ENCODE measurements around the gene JAZF1. TPM values are rescaled to one million over a fixed set of nuclear protein-coding genes. Genes with fewer than 3 reads are reported as not detected.

JAZF1 gene
- total and polyA plus RNA-seq, 2 of the 8 experiments (the other 6 are each of a cell fraction or from before 2014, with no cell fraction given): 2.6 to 21.8 TPM

GRCh38 chr7:28042721-28043120, 137.9 kb downstream of the JAZF1 start:
- TF ChIP-seq FOSL1 (IDR thresholded peaks at IDR 0.05; ENCODE audit: insufficient read depth, low read depth, low read length): no peak
- no peak overlapping the region for H2AFZ ChIP-seq (ENCODE audit: low read length)
- H2BK20ac ChIP-seq (ENCODE audit: low read length): no peak overlapping the region
- H3K4me2 ChIP-seq (ENCODE audit: insufficient read depth in 1 of 2, low read depth in 2 of 2, low read length in 2 of 2): no peak overlapping the region
- peaks cover 2% of the 10 kb centered on the region; the same call in 1 of the 2 replicates for H3K79me1 ChIP-seq (ENCODE audit: low read depth, low read length)
- no peak overlapping the region for H2BK5ac ChIP-seq (ENCODE audit: low read depth, low read length)
- H4K5ac ChIP-seq (ENCODE audit: insufficient read length, low read depth, low read length): no peak overlapping the region
- ChIA-PET POLR2A (ENCODE audit: partially characterized antibody) (no interaction called here), CTCF (ENCODE audit: partially characterized antibody) (interaction anchor here (0.7 to 3.4 kb wide), 8 partner anchors 9 to 52 kb away, joined by 3 to 35 read pairs (median 4); no protein-coding TSS in a partner anchor)
- 67% methylated on average over 1 of the region's 1 CpG; no CpG with 5 or more reads in 1 of the 2 experiments for WGBS, 2 experiments (ENCODE audit: extremely low coverage in 1 of 2, insufficient coverage in 1 of 2, insufficient read length in 1 of 2, insufficient replicate concordance in 2 of 2, low coverage in 1 of 2, low lambda C conversion rate in 2 of 2, missing lambda C conversion rate in 1 of 2)
- H2AK5ac ChIP-seq (ENCODE audit: low read depth, low read length): no peak overlapping the region
- no peak overlapping the region for H3K14ac ChIP-seq (ENCODE audit: insufficient read length)
- no peak overlapping the region for H3K18ac ChIP-seq (ENCODE audit: extremely low read depth, low read length)
- H4K20me1 ChIP-seq (replicated peaks in 1 of 2; ENCODE audit: control insufficient read depth in 1 of 2, insufficient read depth in 2 of 2, low read length in 2 of 2): no peaks in the 10 kb centered on the region
- no peaks in the 10 kb centered on the region for H3K79me2 ChIP-seq (ENCODE audit: control insufficient read depth in 1 of 2, insufficient read depth in 2 of 2, low read length in 2 of 2)
- H3K9ac ChIP-seq (replicated peaks in 1 of 4; ENCODE audit: extremely low read depth in 1 of 4, low read depth in 3 of 4, low read length in 3 of 4): no peak overlapping the region
- DNase-seq (ENCODE audit: low read depth in 1 of 2, low spot score in 2 of 2) (no peak), FAIRE-seq (no peak)
- H3K27me3 ChIP-seq (replicated peaks in 1 of 4; ENCODE audit: control insufficient read depth in 3 of 4, extremely low read depth in 1 of 4, insufficient read depth in 3 of 4, low read length in 3 of 4): no peaks in the 10 kb centered on the region
- no peak overlapping the region for H4K91ac ChIP-seq (replicated peaks; ENCODE audit: insufficient read length, low read length)
- no peak overlapping the region for H3K4me3 ChIP-seq (ENCODE audit: extremely low read depth in 1 of 4, insufficient read depth in 2 of 4, low read depth in 3 of 4, low read length in 4 of 4)
- H3K9me3 ChIP-seq (ENCODE audit: insufficient read depth in 2 of 2, low read depth in 1 of 2, low read length in 1 of 2): no peaks in the 10 kb centered on the region
- H3K4ac ChIP-seq (replicated peaks; ENCODE audit: insufficient read length, low read depth, low read length): no peak overlapping the region
- H2BK120ac ChIP-seq (replicated peaks; ENCODE audit: low read depth, low read length): no peak overlapping the region
- no peak overlapping the region for H4K8ac ChIP-seq (ENCODE audit: extremely low read depth, insufficient read depth, low read length)
- H2BK12ac ChIP-seq (ENCODE audit: low read depth, low read length): no peak overlapping the region
- H3K23ac ChIP-seq (ENCODE audit: insufficient read length): no peak overlapping the region
- H3K56ac ChIP-seq (replicated peaks; ENCODE audit: insufficient read length, low read depth, low read length): no peak overlapping the region
- H3K23me2 ChIP-seq (ENCODE audit: low read depth, low read length): no peaks in the 10 kb centered on the region
- H3K27ac ChIP-seq (ENCODE audit: low read depth, low read length): no peak overlapping the region
- no peak overlapping the region for H2BK15ac ChIP-seq (ENCODE audit: low read length)
- H3K36me3 ChIP-seq (ENCODE audit: control insufficient read depth in 2 of 4, insufficient read depth in 4 of 4, low read length in 3 of 4): no peaks in the 10 kb centered on the region
- peaks cover 0 to 5% (median 0%) of the 10 kb centered on the region in 4 experiments; a peak in 2 of 7 replicates for H3K4me1 ChIP-seq (replicated peaks in 1 of 4; ENCODE audit: control insufficient read depth in 3 of 4, insufficient read depth in 4 of 4, low read length in 3 of 4)

Measured in H1 (cell line).